GM20431 (cell line): ENCODE measurements around the gene TNIK.

Experiments used
- in situ Hi-C: fragments of 300-500 bp; cut with MseI, MboI; formaldehyde crosslinking; loops from one replicate; pipeline ENCODE4 v1.15.0; 2020; ENCODE audit warnings: low sequenced_read_pairs; ENCODE audit not compliant: unreplicated experiment

TNIK gene

GRCh38 chr3:171169443-171169842, 290.8 kb downstream of the TNIK start:
- in situ Hi-C loops = loop anchor here (25.0 kb wide), 1 partner anchor 393 kb away; no protein-coding TSS in a partner anchor

GRCh38 chr3:171168551-171168950, 291.7 kb downstream of the TNIK start:
- in situ Hi-C loops = loop anchor here (25.0 kb wide), 1 partner anchor 394 kb away; no protein-coding TSS in a partner anchor

GRCh38 chr3:171168086-171168485, 292.1 kb downstream of the TNIK start:
- in situ Hi-C loops = loop anchor here (25.0 kb wide), 1 partner anchor 394 kb away; no protein-coding TSS in a partner anchor

- in situ Hi-C loops = loop anchor here (25.0 kb wide), 1 partner anchor 396 kb away; no protein-coding TSS in a partner anchor
These were observed 294.2 kb downstream of the TNIK start for GRCh38 chr3:171165983-171166382.

- in situ Hi-C loops = loop anchor here (25.0 kb wide), 1 partner anchor 397 kb away; no protein-coding TSS in a partner anchor
These were observed 294.7 kb downstream of the TNIK start for GRCh38 chr3:171165499-171165921.

GRCh38 chr3:171164067-171164465, 296.1 kb downstream of the TNIK start:
- in situ Hi-C loops = loop anchor here (25.0 kb wide), 1 partner anchor 398 kb away; no protein-coding TSS in a partner anchor

- in situ Hi-C loops = loop anchor here (25.0 kb wide), 1 partner anchor 399 kb away; no protein-coding TSS in a partner anchor
These were observed 296.8 kb downstream of the TNIK start for GRCh38 chr3:171163101-171164066.

GRCh38 chr3:171160325-171160724, 299.9 kb downstream of the TNIK start:
- in situ Hi-C loops = loop anchor here (25.0 kb wide), 1 partner anchor 402 kb away; no protein-coding TSS in a partner anchor

- in situ Hi-C loops = loop anchor here (25.0 kb wide), 1 partner anchor 403 kb away; no protein-coding TSS in a partner anchor
These were observed 300.4 kb downstream of the TNIK start for GRCh38 chr3:171159822-171160157.

- in situ Hi-C loops = loop anchor here (25.0 kb wide), 1 partner anchor 403 kb away; no protein-coding TSS in a partner anchor
These were observed 301.0 kb downstream of the TNIK start for GRCh38 chr3:171159024-171159821.

- in situ Hi-C loops = loop anchor here (25.0 kb wide), 1 partner anchor 404 kb away; no protein-coding TSS in a partner anchor
These were observed 302.2 kb downstream of the TNIK start for GRCh38 chr3:171157980-171158379.

GRCh38 chr3:171157286-171157685, 302.9 kb downstream of the TNIK start:
- in situ Hi-C loops = loop anchor here (25.0 kb wide), 1 partner anchor 405 kb away; no protein-coding TSS in a partner anchor

GRCh38 chr3:171156401-171157010, 303.7 kb downstream of the TNIK start:
- in situ Hi-C loops = loop anchor here (25.0 kb wide), 1 partner anchor 406 kb away; no protein-coding TSS in a partner anchor

GRCh38 chr3:171155122-171155700, 305.0 kb downstream of the TNIK start:
- in situ Hi-C loops = loop anchor here (25.0 kb wide), 1 partner anchor 407 kb away; no protein-coding TSS in a partner anchor

GRCh38 chr3:171150945-171151344, 309.3 kb downstream of the TNIK start:
- in situ Hi-C loops = loop anchor here (25.0 kb wide), 1 partner anchor 411 kb away; no protein-coding TSS in a partner anchor

GRCh38 chr3:171149526-171150116, 310.6 kb downstream of the TNIK start:
- in situ Hi-C loops = loop anchor here (25.0 kb wide), 1 partner anchor 413 kb away; no protein-coding TSS in a partner anchor

- in situ Hi-C loops = no loop called here
These were observed 314.4 kb downstream of the TNIK start for GRCh38 chr3:171145798-171146197.

GRCh38 chr3:171142985-171143384, 317.2 kb downstream of the TNIK start:
- in situ Hi-C loops = no loop called here

GRCh38 chr3:171140246-171140645, 320.0 kb downstream of the TNIK start:
- in situ Hi-C loops = no loop called here
